ENCODE measurements around the gene GAST.

GAST gene

GRCh38 chr17:41750862-41751261, 38.7 kb downstream of the GAST start:
- no peak for DNase-seq

GRCh38 chr17:41751288-41751687, 39.2 kb downstream of the GAST start:
- no peak for DNase-seq

- DNase-seq: no peak
Measured at GRCh38 chr17:41754066-41754465, 41.9 kb downstream of the GAST start.

GRCh38 chr17:41758601-41759000, 46.5 kb downstream of the GAST start:
- DNase-seq: no peak

- no peak for DNase-seq
Measured at GRCh38 chr17:41760878-41761277, 48.7 kb downstream of the GAST start.

GRCh38 chr17:41762391-41762790, 50.3 kb downstream of the GAST start:
- no peak for DNase-seq

GRCh38 chr17:41762841-41763240, 50.7 kb downstream of the GAST start:
- DNase-seq: no peak

- no peak for DNase-seq
Measured at GRCh38 chr17:41763327-41763726, 51.2 kb downstream of the GAST start.

All from DMS53 (cell line).